Ovary (tissue), 9 donors: ENCODE data around the gene IL1RAPL1. TPM values are rescaled to one million over a fixed set of nuclear protein-coding genes. Genes with fewer than 3 reads are reported as not detected.

Experiments
- DNase-seq, 5 donors: peaks; one replicate each; pipeline ENCODE4 v3.0.0-alpha.2; 2019 to 2020
- H3K27ac ChIP-seq, 2 donors: fragments of 200-600 bp; one replicate each; pipeline versions ENCODE4 v1.5.1 to v1.8.0; 2019 to 2022
- H3K27me3 ChIP-seq: fragments of 200-600 bp; one replicate; pipeline ENCODE4 v1.8.0; 2022
- H3K36me3 ChIP-seq: fragments of 200-600 bp; sonication (generic); one replicate; pipeline ENCODE4 v1.5.1; 2019
- H3K4me1 ChIP-seq: one replicate; pipeline ENCODE4 v1.8.1; 2013; ENCODE audit warnings: mild to moderate bottlenecking, moderate library complexity; ENCODE audit not compliant: insufficient read depth
- H3K4me3 ChIP-seq: fragments of 200-600 bp; sonication (generic); one replicate; pipeline ENCODE4 v1.5.1; 2017
- H3K9me3 ChIP-seq, 2 donors: fragments of 200-600 bp in 1 of 2; sonication (generic) in 1 of 2; one replicate each; pipeline versions ENCODE4 v1.5.1 to v1.8.1; 2013 to 2019; ENCODE audit warnings: mild to moderate bottlenecking in 1 of 2, moderate library complexity in 1 of 2
- CTCF ChIP-seq, 3 donors: fragments of 450-650 bp in 2 of 3; fragments of 200-600 bp in 1 of 3; IDR thresholded peaks; one replicate each; pipeline versions ENCODE4 v1.5.1 to v1.8.0; 2016 to 2022; ENCODE audit warnings: antibody characterized with exemption in 3 of 3, mild to moderate bottlenecking in 1 of 3
- EP300 ChIP-seq: sonication (generic); formaldehyde crosslinking; IDR thresholded peaks from one replicate; pipeline ENCODE4 v1.6.1; 2017; ENCODE audit warnings: antibody characterized with exemption
- POLR2A ChIP-seq: fragments of 450-650 bp; IDR thresholded peaks from one replicate; pipeline ENCODE4 v1.6.1; 2017; ENCODE audit warnings: antibody characterized with exemption, mild to moderate bottlenecking, moderate library complexity
- WGBS, 3 donors: extraction: QIAGEN DNeasy Blood & Tissue Kit in 1 of 3; methylation state at CpG; one replicate each; pipeline versions ENCODE4 v1.1.5 to v1.1.7; 2013 to 2017; 5-methylcytosine and 5-hydroxymethylcytosine counted together
- intact Hi-C, 4 donors: fragments of 100-400 bp; cut with DNase I; formaldehyde crosslinking; loops; one replicate each; pipeline versions ENCODE4 v1.11.0 to v1.15.1; 2022 to 2023
- polyA plus RNA-seq, 2 donors: library from polyadenylated mRNA; stranded (reverse); fragments of 200-250 nt in 1 of 2; fragments of 350-450 nt in 1 of 2; fragmentation: Illumina TruSeq in 1 of 2; extraction: RNeasy Lipid Tissue Mini Kit (QIAGEN cat#74804) in 1 of 2; gene quantifications; one replicate each; pipeline ENCODE4 v1.2.3, GENCODE V29; 2013 to 2014
- total RNA-seq, 7 donors: library from RNA; depleted of rRNA in 2 of 7; stranded (reverse); fragments of >200 nt in 2 of 7; fragmentation: NEBNext Ultra II Directional in 3 of 7; extraction: Animal tissue kit (Norgen Biotek cat#: 25700) in 3 of 7; gene quantifications; one replicate each; pipeline versions ENCODE4 v1.1.0 to v1.2.4, GENCODE V29; 2016 to 2023
- donor health status: DM: no; HTN: no; CAD: no; lungs with moderate emphysema.
- donor health status: DM: no; HTN: no; CAD: no.
- donor health status: Bipolar disorder and iron deficiency.
- donor health status: DM: yes; HTN: yes; CAD: no.
- donor health status: DM: no; HTN: no; CAD: no.
- donor health status: DM: yes; HTN: yes; CAD: no.

Gene IL1RAPL1
- total and polyA plus RNA-seq, 9 donors = 0.23 to 1.3 (median 0.61) TPM

GRCh38 chrX:29852767-29853166, 1265.5 kb downstream of the IL1RAPL1 start:
- H3K4me3 ChIP-seq = no peak overlapping the region
- no peaks in the 10 kb centered on the region for H3K9me3 ChIP-seq
- TF ChIP-seq EP300 (no peak), CTCF (IDR thresholded peaks at IDR 0.05) (no peak), POLR2A (no peak)

GRCh38 chrX:29858714-29859113, 1271.5 kb downstream of the IL1RAPL1 start:
- DNase-seq = no peak
- Histone ChIP-seq H3K27ac (no peak overlapping the region), H3K27me3 (no peaks in the 10 kb centered on the region), H3K36me3 (no peaks in the 10 kb centered on the region), H3K9me3 (no peaks in the 10 kb centered on the region), H3K4me3 (no peak overlapping the region), H3K4me1 (no peaks in the 10 kb centered on the region)
- TF ChIP-seq EP300 (no peak), CTCF (IDR thresholded peaks at IDR 0.05) (no peak), POLR2A (no peak)
- intact Hi-C loops = no loop called here

More at GRCh38 chrX:29852767-29853166, 1265.5 kb downstream of the IL1RAPL1 start:
- no peak overlapping the region for H3K27ac ChIP-seq
- no peaks in the 10 kb centered on the region for H3K27me3 ChIP-seq
- no peak for DNase-seq
- no peaks in the 10 kb centered on the region for H3K4me1 ChIP-seq
- intact Hi-C loops = no loop called here
- H3K36me3 ChIP-seq = no peaks in the 10 kb centered on the region

GRCh38 chrX:29862126-29862677, 1275.0 kb downstream of the IL1RAPL1 start:
- no peak for DNase-seq
- H3K4me3 ChIP-seq = no peak overlapping the region
- TF ChIP-seq CTCF (IDR thresholded peaks at IDR 0.05) (no peak), POLR2A (no peak), EP300 (no peak)
- intact Hi-C loops = no loop called here
- no peaks in the 10 kb centered on the region for H3K36me3 ChIP-seq
- H3K27me3 ChIP-seq = no peaks in the 10 kb centered on the region
- no peaks in the 10 kb centered on the region for H3K9me3 ChIP-seq
- no peaks in the 10 kb centered on the region for H3K4me1 ChIP-seq
- WGBS, 3 donors = 68 to 74% (median 72%) methylated on average over 7 of the region's 7 CpGs
- H3K27ac ChIP-seq = no peak overlapping the region

GRCh38 chrX:29867971-29868370, 1280.7 kb downstream of the IL1RAPL1 start:
- Histone ChIP-seq H3K4me3 (no peak overlapping the region), H3K27ac (no peak overlapping the region), H3K4me1 (no peaks in the 10 kb centered on the region), H3K27me3 (no peaks in the 10 kb centered on the region), H3K36me3 (no peaks in the 10 kb centered on the region), H3K9me3 (no peaks in the 10 kb centered on the region)
- DNase-seq = no peak
- WGBS, 3 donors = 76 to 79% (median 76%) methylated on average over 4 of the region's 4 CpGs
- intact Hi-C loops = no loop called here
- TF ChIP-seq CTCF (IDR thresholded peaks at IDR 0.05) = no peak
- TF ChIP-seq POLR2A = no peak
- TF ChIP-seq EP300 = no peak
